Endothelial cell of umbilical vein (primary cell): Measurements from ENCODE around the gene CASKIN1. TPM values are rescaled to one million over a fixed set of nuclear protein-coding genes. Genes with fewer than 3 reads are reported as not detected.

ENCODE experiments used
- BruUV-seq: library from RNA; stranded (reverse); fragments of 400-500 nt; replicated peaks from 2 replicates; lab custom pipeline; 2021; lab: Mats Ljungman, UMichigan
- CTCF ChIA-PET: fragments of 300-600, 350-600 bp; sonication (Branson Sonifier 250); formaldehyde crosslinking; loops from one replicate; lab custom pipeline; 2021; ENCODE audit warnings: antibody characterized with exemption, inconsistent platforms; lab: Charles Lee
- POLR2A ChIA-PET: fragments of 300-600, 350-600 bp; sonication (Branson Sonifier 250); formaldehyde crosslinking; loops from one replicate; lab custom pipeline; 2021; ENCODE audit warnings: antibody characterized with exemption, inconsistent platforms; lab: Charles Lee
- DNase-seq: peaks from one replicate; pipeline ENCODE4 v3.0.0-alpha.2; 2011; ENCODE audit warnings: low read depth, low spot score
- FAIRE-seq: peaks from 2 replicates; lab custom pipeline; 2011; peaks lifted over from hg19 to GRCh38; lab: Jason Lieb, UNC
- H2AFZ ChIP-seq: 2 replicates; pipeline ENCODE4 v1.6.0; 2012; ENCODE audit warnings: low read depth, low read length, control low read depth, inconsistent platforms
- H3K27ac ChIP-seq: 2 replicates; pipeline ENCODE4 v1.5.1; 2011; ENCODE audit warnings: low read depth, mild to moderate bottlenecking, control low read depth, low read length, moderate library complexity; ENCODE audit not compliant: insufficient read depth
- H3K27me3 ChIP-seq, 2 experiments: 2 replicates each; pipeline versions ENCODE4 v1.6.0 to v1.6.1; 2011; ENCODE audit warnings: low read length in 2 of 2, mixed read lengths in 1 of 2; ENCODE audit not compliant: control insufficient read depth in 2 of 2, insufficient read depth in 2 of 2
- H3K36me3 ChIP-seq, 2 experiments: 2 replicates in 1 of 2; 3 replicates in 1 of 2; pipeline ENCODE4 v1.5.1; 2011; ENCODE audit warnings: low read length in 2 of 2, mild to moderate bottlenecking in 1 of 2, moderate library complexity in 1 of 2; ENCODE audit not compliant: control insufficient read depth in 2 of 2, insufficient read depth in 2 of 2; ENCODE audit errors: extremely low read depth in 1 of 2
- H3K4me1 ChIP-seq: 3 replicates; pipeline ENCODE4 v1.5.1; 2011; ENCODE audit warnings: mild to moderate bottlenecking, low read length; ENCODE audit not compliant: control insufficient read depth, insufficient read depth; ENCODE audit errors: extremely low read depth
- H3K4me2 ChIP-seq: 2 replicates; pipeline ENCODE4 v1.6.1; 2011; ENCODE audit warnings: low read length, control low read depth, mixed read lengths; ENCODE audit not compliant: insufficient read depth
- H3K4me3 ChIP-seq, 3 experiments: fragments of 200-600 bp in 1 of 3; sonication (generic), shearing (Covaris generic) in 1 of 3; replicated peaks in 1 of 3; 2 replicates each; pipeline ENCODE4 v1.5.1; 2011 to 2016; ENCODE audit warnings: control low read depth in 3 of 3, low read length in 3 of 3, mild to moderate bottlenecking in 2 of 3, inconsistent platforms in 1 of 3, low read depth in 1 of 3, moderate library complexity in 1 of 3; ENCODE audit not compliant: insufficient read depth in 1 of 3
- H3K79me2 ChIP-seq: 2 replicates; pipeline ENCODE4 v1.6.0; 2012; ENCODE audit warnings: low read length, inconsistent platforms; ENCODE audit not compliant: control insufficient read depth, insufficient read depth
- H3K9ac ChIP-seq: replicated peaks from 2 replicates; pipeline ENCODE3; 2011; ENCODE audit warnings: low read length, control low read depth; ENCODE audit not compliant: insufficient read depth; ENCODE audit errors: extremely low read depth
- H3K9me1 ChIP-seq: replicated peaks from 3 replicates; pipeline ENCODE4 v1.6.0; 2011; ENCODE audit warnings: mild to moderate bottlenecking, low read length; ENCODE audit not compliant: control insufficient read depth, insufficient read depth; ENCODE audit errors: extremely low read depth
- H3K9me3 ChIP-seq: replicated peaks from 2 replicates; pipeline ENCODE4 v1.5.1; 2012; ENCODE audit warnings: low read length, inconsistent platforms; ENCODE audit not compliant: control insufficient read depth, insufficient read depth
- H4K20me1 ChIP-seq: replicated peaks from 2 replicates; pipeline ENCODE3; 2011; ENCODE audit warnings: mild to moderate bottlenecking, low read length; ENCODE audit not compliant: control insufficient read depth, insufficient read depth; ENCODE audit errors: extremely low read depth
- CTCF ChIP-seq, 2 donors: IDR thresholded peaks; 1 replicate in 1 of 2; 2 replicates in 1 of 2; pipeline ENCODE4 v1.5.1; 2011; ENCODE audit warnings: low read length in 2 of 2, mild to moderate bottlenecking in 2 of 2, moderate library complexity in 2 of 2, control low read depth in 1 of 2, inconsistent platforms in 1 of 2, low read depth in 1 of 2; ENCODE audit not compliant: insufficient read depth in 1 of 2; ENCODE audit errors: extremely low read depth in 1 of 2
- EZH2 ChIP-seq: IDR thresholded peaks from 2 replicates; pipeline ENCODE4 v1.6.1; 2012; ENCODE audit warnings: borderline replicate concordance, low read depth, mild to moderate bottlenecking, moderate library complexity, low read length, inconsistent platforms; ENCODE audit not compliant: severe bottlenecking
- FOS ChIP-seq: IDR thresholded peaks from 2 replicates; pipeline ENCODE4 v1.6.1; 2011; ENCODE audit warnings: mild to moderate bottlenecking, low read length, moderate library complexity, borderline replicate concordance; ENCODE audit not compliant: insufficient read depth
- GATA2 ChIP-seq: IDR thresholded peaks from 2 replicates; pipeline ENCODE4 v1.7.0; 2011; ENCODE audit warnings: low read depth, mild to moderate bottlenecking, moderate library complexity, mixed read lengths, low read length; ENCODE audit not compliant: insufficient read length, insufficient read depth
- JUN ChIP-seq: IDR thresholded peaks from 2 replicates; pipeline ENCODE4 v1.6.1; 2011; ENCODE audit warnings: borderline replicate concordance, low read depth; ENCODE audit not compliant: insufficient read length, insufficient read depth
- MAX ChIP-seq: IDR thresholded peaks from 2 replicates; pipeline ENCODE4 v1.6.1; 2011; ENCODE audit not compliant: insufficient read depth, insufficient read length
- MYC ChIP-seq: IDR thresholded peaks from one replicate; pipeline ENCODE4 v1.6.1; 2011; ENCODE audit warnings: mild to moderate bottlenecking, low read depth, low read length
- POLR2A ChIP-seq: IDR thresholded peaks from 2 replicates; pipeline ENCODE4 v1.6.1; 2012; ENCODE audit warnings: low read depth, mild to moderate bottlenecking, control low read depth, low read length
- POLR2AphosphoS5 ChIP-seq: IDR thresholded peaks from 2 replicates; pipeline ENCODE4 v1.6.1; 2012; ENCODE audit warnings: low read depth, mild to moderate bottlenecking, control low read depth, low read length, moderate library complexity; ENCODE audit not compliant: insufficient read depth
- dilution Hi-C: fragments of 300-500 bp; cut with MboI; formaldehyde crosslinking; loops from one replicate; pipeline ENCODE4 v1.15.0; 2019; ENCODE audit warnings: low sequenced_read_pairs; ENCODE audit not compliant: extremely low pct_ligation_motif_present
- intact Hi-C: fragments of 100-400 bp; cut with micrococcal nuclease; formaldehyde crosslinking; loops from one replicate; pipeline ENCODE4 v1.10.0; 2022
- polyA plus RNA-seq, 4 experiments: library from polyadenylated mRNA; depleted of rRNA in 3 of 4; stranded (reverse) in 3 of 4; unstranded in 1 of 4; fragments of >200 nt; gene quantifications; 2 replicates each; pipeline versions ENCODE4 v1.2.1 to v1.2.3, GENCODE V29; 2011 to 2012; ENCODE audit warnings: missing spikeins in 1 of 4
- total RNA-seq: library from RNA; stranded (reverse); gene quantifications from 2 replicates; pipeline ENCODE4 v1.2.3, GENCODE V29; 2021

The CASKIN1 gene
- total and polyA plus RNA-seq, 2 donors (not counting 3 experiments of a cell fraction or from before 2014, with no cell fraction given) = 0.11 to 0.58 TPM

GRCh38 chr16:2205104-2205966 lies 8.9 kb upstream of the CASKIN1 start, which contains the start of gene MLST8:
Gene MLST8 (plus strand): TSS chr16:2205454. CDS start chr16:2206086, 632 bp downstream.
- intact Hi-C loops = loop anchor here (1.0 kb wide), 3 partner anchors 10 to 50 kb away; partner anchors contain the start of genes E4F1 and TRAF7
- POLR2A ChIA-PET = interaction anchor here (1.3 kb wide), 1 partner anchor 50 kb away, joined by 5 read pairs; the partner anchor contains the start of gene TRAF7

More at GRCh38 chr16:2205104-2205966, 8.9 kb upstream of the CASKIN1 start, which contains the start of gene MLST8:
- dilution Hi-C loops = no loop called here
- peaks cover under 1 to 2% of the 10 kb centered on the region in 2 experiments for H3K27me3 ChIP-seq
- peak within 1 kb of the TSS; percentile 90 for H2AFZ ChIP-seq
- DNase-seq = peak; percentile 87
- peaks cover 10% of the 10 kb centered on the region for H3K4me1 ChIP-seq
- peaks cover 0 to 22% of the 10 kb centered on the region in 2 experiments for H3K36me3 ChIP-seq
- no TSS peak for BruUV-seq
- H4K20me1 ChIP-seq = no peaks in the 10 kb centered on the region
- FAIRE-seq = peak; percentile 85
- peak within 1 kb of the TSS; percentile 88 for H3K9ac ChIP-seq
- H3K4me2 ChIP-seq = peak within 1 kb of the TSS; percentile 72
- H3K27ac ChIP-seq = peak within 1 kb of the TSS; percentile 76
- peak in 1 of 2 donors; percentile 25 for TF ChIP-seq CTCF (IDR thresholded peaks at IDR 0.05; ENCODE audit: extremely low read depth in 1 of 2, insufficient read depth in 1 of 2, low read depth in 1 of 2, low read length in 2 of 2)
- no peak for TF ChIP-seq FOS
- TF ChIP-seq EZH2 = no peak
- TF ChIP-seq GATA2 = no peak
- no peak for TF ChIP-seq MYC
- no peak for TF ChIP-seq JUN
- TF ChIP-seq MAX = no peak
- TF ChIP-seq POLR2AphosphoS5 = peak; percentile 98
- TF ChIP-seq POLR2A = peak; percentile 89
- H3K79me2 ChIP-seq = peaks cover 7% of the 10 kb centered on the region
- peak within 1 kb of the TSS; percentile 58 to 91 (median 73) for H3K4me3 ChIP-seq
- no peaks in the 10 kb centered on the region for H3K9me3 ChIP-seq
- CTCF ChIA-PET = interaction anchor here (0.9 to 1.0 kb wide), 2 partner anchors 9 to 49 kb away, joined by 3 to 5 read pairs; partner anchors contain the start of gene PGP
- H3K9me1 ChIP-seq = no peaks in the 10 kb centered on the region
